NCI-H187 treated with DMSO at 0.1 percent for 48 hours (cell line): Measurements from ENCODE around the gene PRKG2.
"Not testable (repeated sequence)": the region's sequence is repeated elsewhere in the genome, so short reads cannot be mapped to it uniquely, and the experiment has no call there.

Experiments
- DNase-seq: peaks from one replicate; lab custom pipeline; 2025; lab: John Stamatoyannopoulos, UW

PRKG2 gene

DNA sequence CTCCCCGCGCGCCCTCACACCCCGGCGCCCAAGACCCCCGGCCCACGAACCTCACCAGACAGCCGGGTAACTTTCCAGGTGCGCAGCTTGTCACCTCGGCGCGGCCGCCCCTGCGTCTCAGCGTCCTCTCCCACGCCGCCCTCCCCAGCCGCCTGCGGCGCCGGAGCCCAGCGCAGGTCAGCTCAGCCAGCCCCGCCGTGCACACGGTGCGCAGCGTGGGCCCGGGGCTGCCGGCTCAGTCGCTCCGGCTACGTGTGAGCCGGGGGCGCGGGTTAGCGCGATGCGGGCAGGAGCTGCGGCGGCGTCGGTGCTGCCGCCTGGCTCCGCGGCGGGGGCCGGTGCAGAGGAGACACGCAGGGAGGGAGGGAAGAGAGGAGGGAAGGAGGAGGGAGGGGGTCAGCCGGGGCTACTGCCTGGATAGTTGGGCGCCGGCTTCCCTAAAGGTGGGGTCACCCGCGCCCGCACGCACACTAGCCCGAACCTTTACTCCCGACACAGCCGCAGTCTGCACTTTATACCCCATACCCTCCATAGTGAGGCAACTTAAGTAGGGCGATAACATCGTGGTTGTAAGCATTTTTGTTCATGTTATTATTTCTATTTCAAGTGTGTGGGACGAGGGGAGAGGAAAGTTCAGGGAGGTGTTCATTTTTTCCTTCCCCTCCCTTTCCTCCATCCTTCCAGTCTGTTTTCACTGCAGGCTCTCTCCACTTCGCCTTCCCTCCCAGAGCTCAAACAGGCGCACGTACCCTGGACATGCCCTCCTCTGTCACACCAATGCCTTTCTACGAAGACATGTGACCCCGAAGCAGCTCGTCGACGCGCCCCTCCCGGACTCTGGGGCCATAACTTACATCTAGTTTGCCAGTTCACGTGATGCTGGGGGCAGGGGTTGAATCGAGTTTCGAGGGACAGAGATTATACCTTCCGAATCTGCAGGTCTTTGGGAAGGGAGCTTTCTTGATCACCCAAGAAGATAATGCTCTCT is at the start of gene PRKG2:
Gene PRKG2, minus strand, starts transcription at position 342 of the 988 bp plus-strand sequence. CDS start 10,175 bp downstream, outside the sequence.
- DNase-seq, result no peak

GRCh38 chr4:81260443-81261101 is 45.5 kb upstream of the PRKG2 start:
- DNase-seq, result no peak

GRCh38 chr4:81258841-81259550 is 44.0 kb upstream of the PRKG2 start:
- DNase-seq, result no peak

GRCh38 chr4:81257816-81258215 is 42.8 kb upstream of the PRKG2 start:
- DNase-seq, result no peak

- DNase-seq, result no peak
These were observed 42.0 kb upstream of the PRKG2 start for GRCh38 chr4:81257021-81257420.

DNA sequence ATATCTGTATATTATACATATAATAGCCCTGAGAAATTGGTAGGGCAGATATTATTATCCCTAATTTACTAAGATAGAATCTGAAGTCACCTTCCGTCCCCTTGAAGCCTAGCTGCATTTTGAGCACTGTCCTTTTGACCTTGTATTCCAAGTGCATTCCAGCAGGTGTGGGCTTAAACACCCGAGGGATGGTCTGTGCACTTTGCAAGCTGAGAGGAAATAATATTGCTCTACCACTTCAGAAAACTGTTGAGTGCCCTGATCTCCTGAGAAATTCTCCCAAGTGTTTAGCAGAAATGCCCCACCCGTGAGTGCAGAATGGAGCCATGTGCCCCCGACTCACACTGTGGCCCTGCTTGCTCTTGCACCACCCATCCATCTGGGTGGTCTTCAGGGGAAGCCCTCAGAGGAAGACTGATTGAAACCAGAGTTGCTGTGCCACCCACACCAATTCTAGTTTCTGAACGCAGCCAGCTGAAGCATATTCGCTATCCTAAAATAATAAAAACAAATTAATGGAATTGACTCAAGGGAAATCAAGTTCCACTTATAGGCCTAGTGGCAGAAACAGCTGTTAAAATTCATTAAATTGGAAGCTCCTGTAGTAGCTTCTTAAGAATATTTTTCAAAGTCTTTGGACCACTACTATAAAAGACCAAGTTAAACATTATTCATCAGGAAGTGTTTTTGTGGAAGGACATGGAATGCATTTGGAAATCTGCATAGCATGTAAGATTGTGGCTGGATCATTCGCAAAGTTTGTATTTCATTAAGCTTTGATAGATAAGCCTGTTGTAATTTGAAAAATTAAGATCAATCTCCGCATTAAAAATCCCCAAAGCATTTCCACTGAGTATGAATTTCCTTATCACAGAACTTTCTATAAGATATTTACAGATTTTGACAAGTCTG is 41.3 kb upstream of the PRKG2 start:
- DNase-seq, result no peak

DNA sequence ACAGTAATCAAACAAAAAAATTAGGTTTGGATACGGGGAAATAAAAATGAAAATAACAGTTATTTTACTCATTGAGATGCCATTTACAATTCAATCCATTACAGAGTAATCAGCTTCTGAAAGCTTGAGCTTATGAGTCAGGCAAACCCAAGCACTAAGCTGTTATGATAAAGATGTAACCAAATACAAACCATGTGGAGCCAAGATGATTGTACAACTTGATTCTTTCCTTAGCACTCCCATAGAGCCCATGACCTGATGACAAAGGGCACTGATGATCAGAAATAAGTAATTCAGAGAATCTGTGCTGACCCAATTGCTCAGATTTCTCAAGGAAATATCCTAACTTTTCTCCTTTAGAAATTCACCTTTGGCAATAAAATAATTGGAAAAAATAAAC is 40.5 kb upstream of the PRKG2 start:
- no peak for DNase-seq

DNA sequence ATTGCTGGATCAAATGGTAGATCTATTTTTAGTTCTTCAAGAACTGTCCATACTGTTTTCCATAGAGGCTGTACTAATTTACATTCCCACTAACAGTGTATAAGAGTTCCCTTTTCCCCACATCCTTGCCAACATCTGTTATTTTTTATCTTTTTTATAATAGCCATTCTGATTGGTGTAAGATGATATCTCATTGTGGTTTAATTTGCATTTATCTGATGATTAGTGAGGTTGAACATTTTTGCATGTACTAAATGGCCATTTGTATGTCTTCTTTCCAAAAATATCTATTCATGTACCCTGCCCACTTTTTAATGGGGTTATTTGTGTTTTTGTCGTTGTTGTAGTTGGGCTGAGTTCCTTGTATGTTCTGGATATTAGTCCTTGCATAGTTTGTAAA is 35.4 kb upstream of the PRKG2 start:
- DNase-seq, result no peak

DNA sequence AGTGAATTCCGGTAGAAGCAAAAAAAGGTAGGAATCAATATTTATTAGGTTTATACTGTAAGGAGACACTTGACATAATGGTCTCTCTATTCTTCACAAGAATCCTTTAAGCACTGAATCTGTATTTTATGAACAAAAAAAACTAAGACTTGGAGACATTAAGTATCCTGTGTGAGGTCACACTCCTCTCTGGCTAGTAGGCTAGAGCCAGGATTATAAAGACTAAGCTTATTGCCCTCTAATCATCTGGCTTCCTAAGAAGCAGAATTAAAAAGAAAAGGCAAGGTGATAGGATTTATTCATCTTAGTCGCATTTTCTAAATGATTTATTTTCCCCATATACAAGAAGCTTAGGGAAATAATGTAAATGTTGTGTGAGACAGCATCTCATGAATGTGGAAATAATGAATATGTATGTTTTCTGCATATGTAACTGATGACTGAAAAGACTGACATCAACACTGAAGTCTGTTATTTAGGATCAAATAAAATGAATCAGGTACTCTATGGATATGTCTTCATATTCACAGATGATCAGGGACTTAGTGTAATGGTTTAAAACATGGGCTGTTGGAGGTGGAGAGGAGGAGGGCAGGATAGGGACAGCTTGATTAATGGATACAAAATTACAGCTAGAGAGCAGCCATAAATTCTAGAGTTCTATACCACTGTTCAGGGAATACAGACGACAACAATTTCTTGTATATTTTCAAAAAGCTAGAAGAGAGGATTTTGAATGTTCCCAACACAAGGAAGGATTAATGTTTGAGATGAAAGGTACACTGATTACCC is 30.4 kb upstream of the PRKG2 start:
- no peak for DNase-seq

- DNase-seq, result no peak
These were observed 22.8 kb upstream of the PRKG2 start for GRCh38 chr4:81237791-81238190.

- no peak for DNase-seq
These were observed 21.1 kb upstream of the PRKG2 start for GRCh38 chr4:81235982-81236749.

DNA sequence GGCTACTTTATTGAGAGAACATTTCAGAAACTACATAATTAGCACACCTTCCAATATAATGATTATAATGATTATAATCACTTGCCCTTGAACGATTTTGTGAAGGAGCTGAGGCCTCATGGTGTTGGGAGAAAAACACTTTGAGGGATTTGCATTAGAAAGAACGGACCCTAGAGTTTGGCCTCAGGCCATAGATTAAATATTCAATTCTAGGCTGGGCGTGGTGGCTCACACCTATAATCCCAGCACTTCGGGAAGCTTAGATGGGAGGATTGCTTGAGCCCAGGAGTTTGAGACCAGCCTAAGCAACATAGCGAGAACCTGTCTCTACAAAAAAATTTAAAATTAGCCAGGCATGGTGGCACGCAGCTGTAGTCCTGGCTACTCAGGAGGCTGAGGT is 12.9 kb upstream of the PRKG2 start:
- no peak for DNase-seq

DNA sequence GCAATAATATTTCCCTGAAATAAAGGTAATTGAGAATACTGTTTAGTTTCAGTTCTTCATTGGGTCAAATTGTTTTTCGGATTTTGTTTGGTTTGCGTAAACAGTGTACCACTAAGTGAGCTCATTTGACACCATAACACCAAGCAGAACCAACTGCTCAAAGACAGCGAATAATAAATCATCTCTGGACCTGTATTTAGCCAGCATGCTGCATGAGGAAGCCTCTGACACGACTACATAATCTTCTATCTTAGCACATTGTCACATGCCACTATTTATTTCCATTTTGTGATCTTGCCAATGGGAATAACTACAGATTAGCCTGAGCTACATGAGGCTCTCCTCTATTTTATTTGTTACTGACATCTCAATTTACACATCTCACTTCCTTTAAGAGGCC is 12.1 kb upstream of the PRKG2 start:
- no peak for DNase-seq

- DNase-seq, result no peak
These were observed 10.2 kb upstream of the PRKG2 start for GRCh38 chr4:81225252-81225651.

- DNase-seq, result not testable (repeated sequence)
These were observed 7.1 kb upstream of the PRKG2 start for GRCh38 chr4:81222082-81222472.

DNA sequence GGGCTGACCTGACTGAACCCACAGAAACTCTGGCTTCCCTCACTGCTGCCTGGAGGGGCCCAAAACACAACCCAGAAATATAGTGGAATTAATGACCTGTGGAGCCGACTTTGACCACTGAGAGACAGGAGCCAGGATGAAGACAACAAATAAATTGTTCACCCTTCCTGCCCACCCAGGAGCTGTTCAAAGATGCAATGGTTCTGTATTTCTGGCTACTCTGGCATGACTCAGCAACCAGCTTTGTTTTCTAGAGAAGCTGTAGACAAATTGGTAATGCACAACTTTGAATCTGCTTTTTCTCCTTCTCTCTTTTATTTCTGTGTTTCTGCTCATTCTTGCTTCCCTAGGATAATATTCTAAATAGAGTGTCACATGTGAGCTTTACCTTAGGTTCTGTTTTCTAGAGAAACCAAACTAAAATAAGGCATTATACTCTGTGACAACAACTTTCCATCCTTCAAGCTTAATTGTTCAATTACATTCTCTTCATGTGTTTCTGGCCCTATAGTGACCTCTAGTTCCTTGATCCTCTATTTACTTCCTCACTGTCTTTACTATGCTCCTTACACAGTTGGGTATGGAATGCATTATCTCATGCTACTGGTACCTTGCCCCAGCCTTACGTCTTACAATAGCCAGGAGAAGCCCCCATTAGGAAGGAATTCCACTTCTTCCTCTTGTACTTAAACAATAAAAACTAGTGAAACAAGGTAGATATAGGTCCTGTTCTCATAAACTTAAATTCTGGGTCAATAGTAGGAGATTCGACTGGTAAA is 6.5 kb upstream of the PRKG2 start:
- DNase-seq, result no peak

GRCh38 chr4:81220271-81220670 is 5.2 kb upstream of the PRKG2 start:
- DNase-seq, result no peak

DNA sequence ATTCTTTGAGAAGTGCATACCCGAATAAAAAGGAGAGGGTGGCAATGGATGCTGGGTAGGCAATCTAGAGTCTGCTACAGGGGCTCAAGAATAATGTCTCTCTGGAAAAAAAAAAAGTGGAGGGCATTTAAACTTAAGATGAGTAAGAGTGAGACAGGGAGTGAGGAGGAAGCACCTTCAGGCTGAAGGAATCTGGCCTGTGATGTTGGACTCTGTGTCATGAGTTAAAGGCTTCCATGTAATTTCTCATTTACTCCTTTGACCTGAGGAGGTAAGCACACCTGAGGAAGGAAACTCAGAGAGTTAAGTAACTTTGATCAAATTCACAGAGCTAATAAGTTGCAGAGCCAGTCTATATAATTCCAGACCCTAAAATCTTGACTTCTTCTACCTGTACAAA is 3.2 kb upstream of the PRKG2 start:
- DNase-seq, result no peak

GRCh38 chr4:81217779-81218178 is 2.8 kb upstream of the PRKG2 start:
- DNase-seq, result no peak
